HG02852 (cell line): ENCODE results near the gene EHMT2.
"Not testable (repeated sequence)": the region's sequence is repeated elsewhere in the genome, so short reads cannot be mapped to it uniquely, and the experiment has no call there.

Experiments
- ATAC-seq: cut with Tn5 transposase; IDR thresholded peaks from one replicate; pipeline ENCODE4 v1.9.1; 2021; ENCODE audit warnings: mild to moderate bottlenecking, moderate library complexity; ENCODE audit not compliant: unreplicated experiment

The EHMT2 gene

GRCh38 chr6:31874084-31874670 lies 23.3 kb downstream of the EHMT2 start:
- no peak for ATAC-seq

GRCh38 chr6:31871046-31871659 lies 26.3 kb downstream of the EHMT2 start:
- no peak for ATAC-seq

- no peak for ATAC-seq
Observed at GRCh38 chr6:31870385-31870921, 27.0 kb downstream of the EHMT2 start.

- no peak for ATAC-seq
Observed at GRCh38 chr6:31869343-31869742, 28.2 kb downstream of the EHMT2 start.

- not testable (repeated sequence) for ATAC-seq
Observed at GRCh38 chr6:31868658-31868971, 28.9 kb downstream of the EHMT2 start.

GRCh38 chr6:31865205-31866118 lies 32.0 kb downstream of the EHMT2 start:
- no peak for ATAC-seq

- ATAC-seq, result no peak
Observed at GRCh38 chr6:31864818-31865204, 32.7 kb downstream of the EHMT2 start.

- ATAC-seq, result not testable (repeated sequence)
Observed at GRCh38 chr6:31864123-31864562, 33.4 kb downstream of the EHMT2 start.

GRCh38 chr6:31862344-31863235 lies 34.9 kb downstream of the EHMT2 start, which contains the start of gene NEU1:
Gene NEU1, minus strand, starts transcription at chr6:31862821. Its CDS starts 45 bp downstream, at chr6:31862776.
- peak; percentile 89 for ATAC-seq

- no peak for ATAC-seq
Observed at GRCh38 chr6:31861919-31862343, 35.6 kb downstream of the EHMT2 start.

- no peak for ATAC-seq
Observed at GRCh38 chr6:31861150-31861549, 36.3 kb downstream of the EHMT2 start.

GRCh38 chr6:31860349-31860748 lies 37.1 kb downstream of the EHMT2 start:
- ATAC-seq, result no peak

- ATAC-seq, result no peak
Observed at GRCh38 chr6:31859923-31860322, 37.6 kb downstream of the EHMT2 start.

GRCh38 chr6:31858707-31859106 lies 38.8 kb downstream of the EHMT2 start:
- no peak for ATAC-seq

GRCh38 chr6:31857774-31858173 lies 39.7 kb downstream of the EHMT2 start:
- ATAC-seq, result not testable (repeated sequence)

GRCh38 chr6:31851980-31852718 lies 45.3 kb downstream of the EHMT2 start:
- not testable (repeated sequence) for ATAC-seq

GRCh38 chr6:31851485-31851832 lies 46.0 kb downstream of the EHMT2 start:
- no peak for ATAC-seq

GRCh38 chr6:31850765-31851484 lies 46.6 kb downstream of the EHMT2 start:
- no peak for ATAC-seq

- ATAC-seq, result no peak
Observed at GRCh38 chr6:31847276-31847978, 50.1 kb downstream of the EHMT2 start.
